H9 (cell line): ENCODE measurements around the gene PTBP2. TPM values are rescaled to one million over a fixed set of nuclear protein-coding genes. Genes with fewer than 3 reads are reported as not detected.

Experiments
- DNase-seq: peaks from one replicate; pipeline ENCODE4 v3.0.0-alpha.2; 2017
- H2AFZ ChIP-seq: one replicate; pipeline ENCODE4 v1.6.1; 2013; ENCODE audit warnings: mild to moderate bottlenecking, low read length, control low read depth, moderate library complexity
- H2AK5ac ChIP-seq: 2 replicates; pipeline ENCODE4 v1.6.1; 2013; ENCODE audit warnings: low read length, control low read depth, mixed read lengths; ENCODE audit not compliant: insufficient read length
- H2BK120ac ChIP-seq: one replicate; pipeline ENCODE4 v1.6.1; 2013; ENCODE audit warnings: low read depth, mild to moderate bottlenecking, low read length, control low read depth, inconsistent platforms; ENCODE audit not compliant: poor library complexity, severe bottlenecking
- H2BK12ac ChIP-seq: 2 replicates; pipeline ENCODE4 v1.6.1; 2013; ENCODE audit warnings: low read length, control low read depth, mixed read lengths, low read depth; ENCODE audit not compliant: insufficient read length
- H2BK15ac ChIP-seq: 2 replicates; pipeline ENCODE4 v1.6.1; 2013; ENCODE audit warnings: low read depth, low read length, control low read depth
- H2BK20ac ChIP-seq: one replicate; pipeline ENCODE4 v1.6.1; 2013; ENCODE audit warnings: low read depth, mild to moderate bottlenecking, low read length, control low read depth, inconsistent platforms; ENCODE audit not compliant: poor library complexity, severe bottlenecking
- H2BK5ac ChIP-seq: 2 replicates; pipeline ENCODE4 v1.6.1; 2013; ENCODE audit warnings: low read length, control low read depth, mixed read lengths; ENCODE audit not compliant: insufficient read length
- H3K14ac ChIP-seq: 2 replicates; pipeline ENCODE4 v1.6.1; 2013; ENCODE audit warnings: low read length, control low read depth; ENCODE audit not compliant: insufficient read depth
- H3K18ac ChIP-seq: 2 replicates; pipeline ENCODE4 v1.6.1; 2013; ENCODE audit warnings: low read depth, mild to moderate bottlenecking, mixed read lengths, low read length, control low read depth; ENCODE audit not compliant: insufficient read length
- H3K23ac ChIP-seq: 2 replicates; pipeline ENCODE4 v1.6.1; 2013; ENCODE audit warnings: low read length, control low read depth, mixed read lengths, low read depth; ENCODE audit not compliant: insufficient read length
- H3K23me2 ChIP-seq: 2 replicates; pipeline ENCODE4 v1.6.1; 2013; ENCODE audit warnings: low read depth, mild to moderate bottlenecking, mixed read lengths, low read length, control low read depth; ENCODE audit not compliant: insufficient read length, poor library complexity, severe bottlenecking
- H3K27ac ChIP-seq: 2 replicates; pipeline ENCODE4 v1.5.1; 2013; ENCODE audit warnings: low read length, control low read depth, mixed read lengths, low read depth; ENCODE audit not compliant: insufficient read length
- H3K27me3 ChIP-seq: 2 replicates; pipeline ENCODE4 v1.6.1; 2013; ENCODE audit warnings: low read length, control low read depth, inconsistent platforms; ENCODE audit not compliant: insufficient read depth
- H3K4ac ChIP-seq: 2 replicates; pipeline ENCODE4 v1.6.1; 2013; ENCODE audit warnings: low read depth, mild to moderate bottlenecking, control low read depth, inconsistent platforms, low read length, moderate library complexity
- H3K4me1 ChIP-seq: 2 replicates; pipeline ENCODE4 v1.6.1; 2013; ENCODE audit warnings: low read length, control low read depth, inconsistent platforms; ENCODE audit not compliant: insufficient read depth
- H3K4me2 ChIP-seq: 2 replicates; pipeline ENCODE4 v1.6.1; 2013; ENCODE audit warnings: low read length, control low read depth, mixed read lengths; ENCODE audit not compliant: insufficient read length, insufficient read depth
- H3K56ac ChIP-seq: 2 replicates; pipeline ENCODE4 v1.6.1; 2013; ENCODE audit warnings: low read depth, mild to moderate bottlenecking, mixed read lengths, low read length, control low read depth; ENCODE audit not compliant: insufficient read length
- H3K79me1 ChIP-seq: 2 replicates; pipeline ENCODE4 v1.6.1; 2013; ENCODE audit warnings: low read depth, mild to moderate bottlenecking, moderate library complexity, low read length, control low read depth, inconsistent platforms; ENCODE audit not compliant: insufficient read depth, poor library complexity, severe bottlenecking
- H3K79me2 ChIP-seq: 2 replicates; pipeline ENCODE4 v1.6.1; 2013; ENCODE audit warnings: low read length, control low read depth, inconsistent platforms; ENCODE audit not compliant: insufficient read depth
- H3K9ac ChIP-seq: 2 replicates; pipeline ENCODE4 v1.6.1; 2013; ENCODE audit warnings: low read length, control low read depth, mixed read lengths; ENCODE audit not compliant: insufficient read length; ENCODE audit errors: extremely low read depth
- H3K9me3 ChIP-seq: one replicate; pipeline ENCODE4 v1.6.1; 2013; ENCODE audit warnings: low read depth, low read length, inconsistent platforms; ENCODE audit not compliant: control insufficient read depth
- H3T11ph ChIP-seq: one replicate; pipeline ENCODE4 v1.6.1; 2013; ENCODE audit warnings: mild to moderate bottlenecking, low read length, control low read depth, inconsistent platforms
- H4K20me1 ChIP-seq: one replicate; pipeline ENCODE4 v1.6.1; 2013; ENCODE audit not compliant: control insufficient read depth, insufficient read length, insufficient read depth
- H4K5ac ChIP-seq: 2 replicates; pipeline ENCODE4 v1.6.1; 2013; ENCODE audit warnings: low read depth, mild to moderate bottlenecking, mixed read lengths, low read length, control low read depth; ENCODE audit not compliant: insufficient read length
- H4K8ac ChIP-seq: replicated peaks from 2 replicates; pipeline ENCODE4 v1.6.1; 2013; ENCODE audit warnings: low read length, control low read depth, mixed read lengths, low read depth; ENCODE audit not compliant: insufficient read length
- H4K91ac ChIP-seq: 2 replicates; pipeline ENCODE4 v1.6.1; 2013; ENCODE audit warnings: low read depth, mild to moderate bottlenecking, moderate library complexity, mixed read lengths, low read length, control low read depth; ENCODE audit not compliant: insufficient read length
- H3K27ac Mint-ChIP-seq, 3 experiments: 2 replicates in 2 of 3; 3 replicates in 1 of 3; pipeline ENCODE4 v1.8.0; 2020 to 2021; ENCODE audit warnings: mixed read lengths in 3 of 3, mild to moderate bottlenecking in 1 of 3, moderate library complexity in 1 of 3
- H3K27me3 Mint-ChIP-seq: 2 replicates; pipeline ENCODE4 v1.8.0; 2021; ENCODE audit warnings: low read depth, mild to moderate bottlenecking, moderate library complexity, mixed read lengths
- H3K36me3 Mint-ChIP-seq, 3 experiments: 2 replicates in 2 of 3; 3 replicates in 1 of 3; pipeline ENCODE4 v1.8.0; 2020 to 2021; ENCODE audit warnings: low read depth in 3 of 3, mixed read lengths in 3 of 3; ENCODE audit not compliant: insufficient read depth in 1 of 3
- H3K4me1 Mint-ChIP-seq, 2 experiments: 2 replicates each; pipeline ENCODE4 v1.8.0; 2020; ENCODE audit warnings: mixed read lengths in 2 of 2
- H3K4me3 Mint-ChIP-seq, 2 experiments: 2 replicates in 1 of 2; 3 replicates in 1 of 2; pipeline ENCODE4 v1.8.0; 2020 to 2021; ENCODE audit warnings: mild to moderate bottlenecking in 2 of 2, mixed read lengths in 2 of 2, moderate library complexity in 1 of 2
- H3K9me3 Mint-ChIP-seq, 2 experiments: 2 replicates in 1 of 2; 3 replicates in 1 of 2; pipeline ENCODE4 v1.8.0; 2020; ENCODE audit warnings: mild to moderate bottlenecking in 2 of 2, mixed read lengths in 2 of 2, moderate library complexity in 1 of 2
- WGBS: extraction: QIAGEN DNeasy Blood & Tissue Kit; methylation state at CpG from one replicate; pipeline ENCODE4 v1.1.7; 2013; ENCODE audit warnings: missing lambda C conversion rate, low lambda C conversion rate, mixed read lengths; ENCODE audit not compliant: insufficient read length; ENCODE audit errors: extremely low coverage; 5-methylcytosine and 5-hydroxymethylcytosine counted together
- total RNA-seq: library from RNA; stranded (reverse); gene quantifications from 2 replicates; pipeline ENCODE4 v1.2.1, GENCODE V29; 2021
- TF ChIP-seq, protein P1 (sequence below): fragments of 200-600 bp; sonication (generic); conservative IDR thresholded peaks from 3 replicates; pipeline ENCODE4 v1.8.0; 2021; ENCODE audit warnings: antibody characterized with exemption, mild to moderate bottlenecking

PTBP2 gene
- total RNA-seq, 1 experiment from 2014 or later: 75.4 TPM

DNA sequence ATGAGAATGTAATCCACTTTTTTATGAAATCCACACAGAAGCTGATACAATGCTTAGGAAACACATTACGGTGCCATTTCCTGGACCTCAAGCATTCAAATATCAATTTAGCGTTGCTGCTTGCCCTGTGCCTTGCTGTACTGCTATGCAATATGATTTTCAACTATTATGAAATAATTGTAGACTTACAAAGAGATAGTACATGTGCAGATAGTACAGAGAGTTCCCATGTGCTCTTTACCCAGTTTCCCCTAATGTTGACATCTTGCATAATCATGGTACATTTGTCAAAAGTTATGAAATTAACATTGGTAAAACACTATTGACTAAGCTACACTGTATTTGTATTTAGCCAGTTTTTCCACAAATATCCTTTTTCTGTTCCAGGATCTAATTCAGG lies 37.7 kb upstream of the PTBP2 start:
- no peak overlapping the region for H3K18ac ChIP-seq
- no peak overlapping the region for H4K5ac ChIP-seq
- Mint-ChIP-seq H3K36me3 (no peaks in the 10 kb centered on the region; a peak in 3 of 7 replicates), H3K27ac (no peak overlapping the region), H3K27me3 (no peaks in the 10 kb centered on the region), H3K4me1 (peaks cover 6 to 8% of the 10 kb centered on the region in 2 experiments), H3K4me3 (no peak overlapping the region), H3K9me3 (0 out of 5 replicates have a peak, but pooled peaks cover 0 to 4% of the 10 kb centered on the region in 2 experiments)
- H3K9me3 ChIP-seq: no peaks in the 10 kb centered on the region
- no peak overlapping the region for H4K8ac ChIP-seq
- TF ChIP-seq, protein P1, sequence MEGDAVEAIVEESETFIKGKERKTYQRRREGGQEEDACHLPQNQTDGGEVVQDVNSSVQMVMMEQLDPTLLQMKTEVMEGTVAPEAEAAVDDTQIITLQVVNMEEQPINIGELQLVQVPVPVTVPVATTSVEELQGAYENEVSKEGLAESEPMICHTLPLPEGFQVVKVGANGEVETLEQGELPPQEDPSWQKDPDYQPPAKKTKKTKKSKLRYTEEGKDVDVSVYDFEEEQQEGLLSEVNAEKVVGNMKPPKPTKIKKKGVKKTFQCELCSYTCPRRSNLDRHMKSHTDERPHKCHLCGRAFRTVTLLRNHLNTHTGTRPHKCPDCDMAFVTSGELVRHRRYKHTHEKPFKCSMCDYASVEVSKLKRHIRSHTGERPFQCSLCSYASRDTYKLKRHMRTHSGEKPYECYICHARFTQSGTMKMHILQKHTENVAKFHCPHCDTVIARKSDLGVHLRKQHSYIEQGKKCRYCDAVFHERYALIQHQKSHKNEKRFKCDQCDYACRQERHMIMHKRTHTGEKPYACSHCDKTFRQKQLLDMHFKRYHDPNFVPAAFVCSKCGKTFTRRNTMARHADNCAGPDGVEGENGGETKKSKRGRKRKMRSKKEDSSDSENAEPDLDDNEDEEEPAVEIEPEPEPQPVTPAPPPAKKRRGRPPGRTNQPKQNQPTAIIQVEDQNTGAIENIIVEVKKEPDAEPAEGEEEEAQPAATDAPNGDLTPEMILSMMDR: no peak
- no peak overlapping the region for H2BK5ac ChIP-seq
- H3K56ac ChIP-seq: no peak overlapping the region
- no peaks in the 10 kb centered on the region for H4K20me1 ChIP-seq
- no peak overlapping the region for H2BK15ac ChIP-seq
- no peaks in the 10 kb centered on the region for H3K23me2 ChIP-seq
- H2BK12ac ChIP-seq: no peak overlapping the region
- H2BK20ac ChIP-seq: no peak overlapping the region
- no peak for DNase-seq
- no peak overlapping the region for H3T11ph ChIP-seq
- H3K4me1 ChIP-seq: no peaks in the 10 kb centered on the region
- no CpG with 5 or more reads among the region's 2 CpGs for WGBS
- no peak overlapping the region for H3K23ac ChIP-seq
- no peak overlapping the region for H3K9ac ChIP-seq
- no peak overlapping the region for H2AK5ac ChIP-seq
- no peak overlapping the region for H3K14ac ChIP-seq
- H3K79me1 ChIP-seq: no peaks in the 10 kb centered on the region
- no peak overlapping the region for H3K4ac ChIP-seq
- H3K4me2 ChIP-seq: no peak overlapping the region
- no peak overlapping the region for H4K91ac ChIP-seq
- no peak overlapping the region for H2BK120ac ChIP-seq
- no peaks in the 10 kb centered on the region for H3K79me2 ChIP-seq
- H3K27me3 ChIP-seq: no peaks in the 10 kb centered on the region
- H3K27ac ChIP-seq: no peak overlapping the region
- no peak overlapping the region for H2AFZ ChIP-seq
